GM18511 (cell line): ENCODE measurements around the gene IDUA.
"Not testable (repeated sequence)": the region's sequence is repeated elsewhere in the genome, so short reads cannot be mapped to it uniquely, and the experiment has no call there.

Experiments
- ATAC-seq: cut with Tn5 transposase; IDR thresholded peaks from one replicate; pipeline ENCODE4 v1.9.1; 2021; ENCODE audit warnings: mild to moderate bottlenecking, moderate library complexity; ENCODE audit not compliant: unreplicated experiment

The IDUA gene

DNA sequence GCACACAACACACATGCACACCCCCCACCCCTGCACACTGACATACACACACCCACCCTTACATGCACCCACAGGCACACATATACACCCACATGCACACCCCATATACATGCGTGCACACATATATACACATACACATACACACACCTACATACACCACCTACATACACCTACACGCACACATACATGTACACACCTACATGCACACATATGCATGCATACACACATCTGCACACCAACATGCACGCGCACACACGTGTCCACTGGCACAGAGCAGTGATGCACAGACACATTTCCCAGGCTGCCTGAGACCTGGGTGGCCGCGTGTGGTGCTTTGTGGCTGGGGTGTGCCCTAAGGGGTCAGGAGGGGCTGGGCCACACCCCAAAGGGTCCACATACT lies 56.3 kb downstream of the IDUA start:
- ATAC-seq: no peak

DNA sequence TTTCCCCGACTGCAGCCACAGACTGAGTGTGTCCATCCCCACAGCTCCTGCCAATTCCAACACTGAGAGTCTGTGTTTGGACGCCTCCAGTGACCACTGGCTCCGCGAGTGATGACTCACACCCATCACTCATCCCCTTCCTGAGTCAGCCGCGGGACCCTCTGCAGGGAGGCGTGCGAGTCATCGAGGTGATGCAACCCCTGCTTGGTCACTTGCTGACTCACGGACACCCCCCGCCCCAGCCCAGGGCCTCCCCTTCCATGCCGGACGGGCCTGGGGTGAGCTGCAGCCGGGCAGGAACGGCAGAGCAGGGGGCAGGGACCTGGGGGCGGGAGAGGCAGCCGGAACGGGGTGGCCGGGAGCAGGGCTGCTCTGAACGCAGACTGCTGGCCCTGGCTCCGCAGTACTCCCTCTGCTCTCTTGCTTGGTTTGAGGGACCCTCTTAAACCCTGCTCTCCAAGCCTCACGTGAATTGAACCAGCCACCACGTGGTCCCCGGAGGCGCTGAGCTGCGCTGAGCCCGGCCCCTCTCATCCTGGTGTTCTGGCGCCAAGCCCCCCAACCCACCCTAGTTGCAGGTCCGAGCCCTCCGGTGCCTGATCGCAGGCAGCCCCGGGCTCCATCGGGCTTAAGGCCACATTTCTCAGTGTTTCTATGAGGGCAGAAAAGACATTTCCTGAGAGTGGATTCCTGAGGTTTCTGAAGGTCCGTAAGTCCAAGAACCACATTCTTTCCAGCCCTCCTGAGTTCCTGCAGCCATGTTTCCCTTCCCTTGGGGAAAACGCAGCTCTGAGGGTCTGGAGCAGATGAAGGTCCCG lies 57.0 kb downstream of the IDUA start:
- ATAC-seq: no peak

GRCh38 chr4:1044469-1045192 lies 57.8 kb downstream of the IDUA start:
- no peak for ATAC-seq

GRCh38 chr4:1045193-1045594 lies 58.4 kb downstream of the IDUA start:
- ATAC-seq: no peak

- no peak for ATAC-seq
These were observed 58.9 kb downstream of the IDUA start for GRCh38 chr4:1045595-1046201.

DNA sequence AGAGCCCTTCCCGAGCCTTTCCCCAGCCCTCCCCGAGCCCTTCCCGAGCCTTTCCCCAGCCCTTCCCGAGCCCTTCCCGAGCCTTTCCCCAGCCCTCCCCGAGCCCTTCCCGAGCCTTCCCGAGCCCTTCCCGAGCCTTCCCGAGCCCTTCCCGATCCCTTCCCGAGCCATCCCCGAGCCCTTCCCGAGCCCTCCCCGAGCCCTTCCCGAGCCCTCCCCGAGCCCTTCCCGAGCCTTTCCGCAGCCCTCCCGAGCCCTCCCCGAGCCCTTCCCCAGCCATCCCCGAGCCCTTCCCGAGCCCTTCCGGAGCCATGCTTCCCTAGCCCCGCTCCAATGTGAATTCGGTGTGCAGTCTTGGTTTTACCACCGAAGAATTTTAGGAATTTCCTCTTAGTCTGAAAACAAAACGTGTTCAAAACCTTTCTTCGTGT lies 59.8 kb downstream of the IDUA start:
- ATAC-seq: not testable (repeated sequence)

DNA sequence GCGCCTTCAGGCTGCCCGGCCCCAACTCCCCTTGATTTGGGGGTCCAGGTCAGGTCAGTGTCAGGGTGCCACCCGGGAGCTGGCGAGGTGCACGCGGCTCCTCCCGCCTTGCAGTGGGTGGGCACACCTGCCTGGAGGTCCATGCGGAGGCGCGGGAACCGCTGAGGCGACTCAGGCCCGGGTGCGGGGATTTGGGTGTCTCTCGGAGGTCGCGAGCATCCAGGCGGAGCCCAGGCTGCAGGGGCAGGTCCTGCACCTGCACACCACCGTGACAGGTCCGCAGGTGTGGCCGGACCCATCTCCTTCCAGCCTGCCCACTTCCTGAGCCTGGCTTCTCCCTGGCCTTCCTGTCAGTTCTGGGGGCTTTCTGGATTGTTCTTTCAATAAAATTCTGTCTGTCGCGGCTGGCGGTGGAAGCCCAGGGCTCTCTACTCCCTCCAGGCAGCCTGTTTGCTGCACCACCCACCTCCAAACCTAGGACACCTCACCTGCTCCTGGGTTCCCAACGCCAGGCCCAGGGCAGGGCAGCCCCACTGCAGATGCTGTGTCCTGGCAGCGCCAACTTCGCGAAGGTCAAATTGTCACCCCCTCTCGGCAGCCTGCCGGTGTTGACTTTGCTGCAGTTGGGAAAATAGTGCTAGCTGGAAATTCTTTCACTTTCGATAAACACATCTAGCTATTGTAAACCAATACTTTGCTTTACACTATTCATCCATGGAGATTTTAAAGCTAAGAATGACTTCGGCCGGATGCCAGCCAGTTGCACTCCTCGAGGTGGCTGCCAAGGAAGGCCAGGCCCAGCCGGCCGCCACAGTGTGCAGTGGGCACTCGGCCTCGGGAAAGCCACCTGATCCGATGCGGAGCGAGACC lies 60.5 kb downstream of the IDUA start:
- no peak for ATAC-seq

DNA sequence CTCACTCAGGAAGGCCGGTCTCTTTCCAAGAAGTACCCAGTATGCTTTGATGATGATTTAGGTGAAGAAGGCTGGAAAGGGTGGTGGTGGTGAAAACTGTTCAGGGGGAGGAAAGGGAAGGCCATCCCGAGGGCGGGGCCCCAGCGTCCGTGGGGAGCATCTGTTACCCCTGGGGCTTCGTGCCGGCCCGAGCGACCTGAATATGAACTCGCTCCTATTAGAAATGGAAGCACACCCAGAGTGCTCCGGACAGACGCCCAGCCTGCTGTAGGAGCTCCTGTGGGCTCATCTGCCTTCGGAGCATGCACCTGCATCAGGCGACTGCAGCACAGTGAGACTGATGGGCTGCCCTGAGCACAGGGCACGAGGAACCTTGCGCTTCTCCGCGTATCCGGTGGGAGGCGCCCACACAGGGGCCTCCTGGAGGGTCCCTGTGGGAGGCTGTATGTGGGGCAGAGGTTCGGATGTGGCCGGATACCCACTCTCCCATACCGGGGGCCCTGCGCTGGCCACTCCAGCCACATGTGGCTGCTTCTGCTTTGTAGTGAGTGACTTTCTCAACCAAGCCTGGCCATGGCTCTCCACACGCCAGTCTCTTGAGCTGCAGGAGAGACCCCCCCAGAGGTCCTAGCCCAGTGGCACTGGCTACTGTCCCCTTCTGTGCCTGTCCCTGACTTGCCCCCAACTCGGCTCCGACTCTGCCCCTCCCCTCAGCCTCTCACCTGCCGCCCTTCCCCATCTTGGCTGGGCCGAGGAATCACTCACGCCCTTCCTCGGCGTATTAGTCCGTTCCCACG lies 61.3 kb downstream of the IDUA start:
- ATAC-seq: no peak

DNA sequence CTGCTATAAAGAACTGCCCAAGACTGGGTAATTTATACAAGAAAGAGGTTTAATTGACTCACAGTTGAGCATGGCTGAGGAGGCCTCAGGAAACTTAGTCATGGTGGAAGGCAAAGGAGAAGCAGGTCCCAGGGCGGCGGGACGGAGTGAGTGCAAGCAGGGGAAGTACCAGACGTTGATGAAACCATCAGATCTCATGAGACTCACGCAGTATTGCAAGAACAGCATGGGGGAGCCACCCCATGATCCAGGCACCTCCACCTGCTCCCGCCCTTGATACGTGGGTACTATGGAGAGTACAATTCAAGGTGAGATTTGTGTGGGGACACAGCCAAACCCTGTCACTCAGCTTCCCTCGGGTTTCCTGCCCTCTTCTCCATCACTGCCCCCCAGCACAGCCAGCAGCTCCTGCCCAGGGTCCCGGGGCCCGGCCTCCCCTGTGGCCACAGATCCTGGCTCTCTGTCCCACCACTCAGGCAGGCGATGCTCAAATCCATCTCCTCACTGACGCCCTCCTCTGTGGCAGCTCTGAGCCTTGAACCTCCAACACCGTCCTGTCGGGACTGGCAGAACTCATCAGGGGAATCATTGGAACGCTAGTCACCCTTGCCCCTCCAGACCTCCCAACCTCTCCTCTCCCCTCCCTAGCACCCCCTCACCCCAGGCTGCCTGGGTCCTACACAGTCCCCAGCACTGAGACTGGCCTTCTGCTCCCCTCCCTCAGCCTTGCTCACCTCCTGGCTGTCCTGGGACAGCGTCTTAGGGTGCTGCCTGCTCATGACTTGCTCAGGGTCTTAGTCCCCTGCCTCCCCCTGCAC lies 62.1 kb downstream of the IDUA start:
- ATAC-seq: no peak

DNA sequence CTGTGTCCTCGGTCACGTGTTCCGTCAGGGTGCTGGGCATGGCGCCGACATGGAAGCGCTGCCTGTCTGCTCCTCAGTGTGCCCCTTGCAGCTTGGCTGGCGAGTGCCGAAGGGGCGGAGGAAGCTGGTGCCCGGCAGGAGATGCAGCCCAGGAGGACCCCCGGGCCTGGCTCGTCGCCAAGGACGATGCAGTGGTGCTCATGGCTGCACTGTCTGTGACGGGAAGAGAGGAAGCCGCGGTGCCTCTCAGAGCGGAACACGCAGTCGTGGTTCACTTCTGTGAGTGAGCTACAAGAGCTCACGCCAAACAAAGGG lies 62.7 kb downstream of the IDUA start:
- no peak for ATAC-seq

- ATAC-seq: no peak
These were observed 63.8 kb downstream of the IDUA start for GRCh38 chr4:1050486-1051213.

DNA sequence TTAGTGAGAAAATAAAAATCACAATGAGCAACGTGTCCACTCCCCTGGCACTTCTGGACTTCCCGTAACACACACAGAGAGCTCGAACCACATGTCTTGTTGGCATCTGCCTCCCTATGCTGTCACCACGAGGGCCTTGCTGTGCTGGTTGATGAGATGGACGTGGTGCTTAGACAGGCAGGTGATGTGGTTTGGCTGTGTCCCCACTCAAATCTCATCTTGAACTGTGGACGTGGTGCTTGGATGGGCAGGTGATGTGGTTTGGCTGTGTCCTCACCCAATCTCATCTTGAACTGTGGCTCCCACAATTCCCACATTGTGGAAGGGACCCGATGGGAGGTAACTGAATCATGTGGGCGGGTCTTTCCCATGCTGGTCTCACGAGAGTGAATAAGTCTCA lies 64.6 kb downstream of the IDUA start:
- no peak for ATAC-seq

GRCh38 chr4:1052231-1052671 lies 65.4 kb downstream of the IDUA start:
- no peak for ATAC-seq

- ATAC-seq: no peak
These were observed 66.3 kb downstream of the IDUA start for GRCh38 chr4:1053080-1053661.

- ATAC-seq: not testable (repeated sequence)
These were observed 67.0 kb downstream of the IDUA start for GRCh38 chr4:1053891-1054290.
